Esophagus muscularis mucosa (tissue), 4 donors: ENCODE data around the gene RUNX3. TPM values are rescaled to one million over a fixed set of nuclear protein-coding genes. Genes with fewer than 3 reads are reported as not detected.

Source experiments
- DNase-seq: peaks from one replicate; pipeline ENCODE4 v3.0.0-alpha.2; 2017; ENCODE audit errors: extremely low spot score
- H3K27ac ChIP-seq, 4 donors: fragments of 200-600 bp; sonication (generic); replicated peaks in 1 of 4; 1 replicate in 3 of 4; 2 replicates in 1 of 4; pipeline ENCODE4 v1.5.1; 2016 to 2019; ENCODE audit warnings: mild to moderate bottlenecking in 1 of 4
- H3K27me3 ChIP-seq, 4 donors: fragments of 200-600 bp; sonication (generic); one replicate each; pipeline versions ENCODE4 v1.5.1 to v1.6.0; 2016 to 2019
- H3K36me3 ChIP-seq, 4 donors: fragments of 200-600 bp; sonication (generic); one replicate each; pipeline ENCODE4 v1.5.1; 2016 to 2019
- H3K4me1 ChIP-seq, 4 donors: fragments of 200-600 bp; sonication (generic); one replicate each; pipeline ENCODE4 v1.5.1; 2016 to 2019
- H3K4me3 ChIP-seq, 4 donors: fragments of 200-600 bp; sonication (generic); 1 replicate in 2 of 4; 2 replicates in 2 of 4; pipeline ENCODE4 v1.5.1; 2016 to 2019; ENCODE audit warnings: mild to moderate bottlenecking in 4 of 4, moderate library complexity in 1 of 4
- H3K9me3 ChIP-seq, 4 donors: fragments of 200-600 bp; sonication (generic); 1 replicate in 3 of 4; 2 replicates in 1 of 4; pipeline ENCODE4 v1.5.1; 2016 to 2019
- EP300 ChIP-seq: sonication (generic); formaldehyde crosslinking; IDR thresholded peaks from one replicate; pipeline ENCODE4 v1.6.1; 2017; ENCODE audit warnings: antibody characterized with exemption
- POLR2A ChIP-seq: fragments of 450-650 bp; IDR thresholded peaks from one replicate; pipeline ENCODE4 v1.6.1; 2017; ENCODE audit warnings: antibody characterized with exemption, moderate library complexity, mild to moderate bottlenecking, low read depth
- POLR2AphosphoS5 ChIP-seq, 2 donors: sonication (generic); formaldehyde crosslinking; IDR thresholded peaks; one replicate each; pipeline ENCODE4 v1.6.1; 2017; ENCODE audit warnings: antibody characterized with exemption in 2 of 2
- WGBS: methylation state at CpG from one replicate; pipeline ENCODE4 v1.1.5; 2018; 5-methylcytosine and 5-hydroxymethylcytosine counted together
- intact Hi-C: fragments of 100-400 bp; cut with DNase I; formaldehyde crosslinking; loops from one replicate; pipeline ENCODE4 v1.15.1; 2023
- total RNA-seq, 4 donors: library from RNA; depleted of rRNA; stranded (reverse); fragments of >200 nt; gene quantifications; one replicate each; pipeline versions ENCODE4 v1.1.0 to v1.2.1, GENCODE V29; 2016
- TF ChIP-seq, protein P1 (sequence below), 3 experiments: fragments of 200-600 bp in 2 of 3; fragments of 450-650 bp in 1 of 3; sonication (generic) in 2 of 3; IDR thresholded peaks; one replicate each; pipeline ENCODE4 v1.5.1; 2017 to 2019; ENCODE audit warnings: antibody characterized with exemption in 3 of 3, mild to moderate bottlenecking in 2 of 3, moderate library complexity in 1 of 3

The RUNX3 gene
- total RNA-seq, 4 donors from 2014 or later: 0.91 to 4.4 (median 2.3) TPM

DNA sequence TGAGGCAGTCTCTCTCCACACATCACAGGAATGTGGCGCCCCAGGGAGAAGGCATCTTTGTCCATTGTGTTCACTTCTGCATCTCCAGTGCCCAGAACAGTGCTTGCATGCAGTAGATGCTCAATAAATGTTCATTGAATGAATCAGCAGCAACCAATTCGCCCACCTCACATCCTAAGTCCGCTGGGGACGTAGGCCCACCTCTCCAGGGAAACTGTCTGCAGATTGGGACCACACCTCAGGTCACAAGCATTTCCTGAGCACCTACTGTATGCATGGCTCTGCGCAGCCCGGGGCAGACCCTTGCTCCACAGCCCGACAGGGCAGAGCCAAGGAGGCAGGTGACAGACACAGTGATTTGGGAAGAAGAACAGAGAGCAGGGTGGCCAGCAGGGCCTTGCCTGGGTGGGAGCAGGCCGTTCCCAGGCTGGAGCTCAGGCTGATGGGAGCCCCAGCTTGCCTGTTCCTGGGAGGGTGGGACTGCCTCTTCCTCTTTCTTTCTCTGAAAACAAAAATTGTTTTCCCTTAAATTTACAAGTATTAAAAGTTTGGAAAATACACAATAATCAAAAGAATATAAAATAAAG is 25.8 kb upstream of the RUNX3 start:
- 74% methylated on average over 5 of the region's 8 CpGs for WGBS
- no peaks in the 10 kb centered on the region for H3K36me3 ChIP-seq
- no peak for DNase-seq
- no peaks in the 10 kb centered on the region for H3K9me3 ChIP-seq
- H3K4me3 ChIP-seq: no peak overlapping the region
- H3K27me3 ChIP-seq: peaks cover 0 to 39% (median 0%) of the 10 kb centered on the region in 4 donors
- no peak overlapping the region for H3K27ac ChIP-seq
- no peaks in the 10 kb centered on the region for H3K4me1 ChIP-seq
- TF ChIP-seq, protein P1, sequence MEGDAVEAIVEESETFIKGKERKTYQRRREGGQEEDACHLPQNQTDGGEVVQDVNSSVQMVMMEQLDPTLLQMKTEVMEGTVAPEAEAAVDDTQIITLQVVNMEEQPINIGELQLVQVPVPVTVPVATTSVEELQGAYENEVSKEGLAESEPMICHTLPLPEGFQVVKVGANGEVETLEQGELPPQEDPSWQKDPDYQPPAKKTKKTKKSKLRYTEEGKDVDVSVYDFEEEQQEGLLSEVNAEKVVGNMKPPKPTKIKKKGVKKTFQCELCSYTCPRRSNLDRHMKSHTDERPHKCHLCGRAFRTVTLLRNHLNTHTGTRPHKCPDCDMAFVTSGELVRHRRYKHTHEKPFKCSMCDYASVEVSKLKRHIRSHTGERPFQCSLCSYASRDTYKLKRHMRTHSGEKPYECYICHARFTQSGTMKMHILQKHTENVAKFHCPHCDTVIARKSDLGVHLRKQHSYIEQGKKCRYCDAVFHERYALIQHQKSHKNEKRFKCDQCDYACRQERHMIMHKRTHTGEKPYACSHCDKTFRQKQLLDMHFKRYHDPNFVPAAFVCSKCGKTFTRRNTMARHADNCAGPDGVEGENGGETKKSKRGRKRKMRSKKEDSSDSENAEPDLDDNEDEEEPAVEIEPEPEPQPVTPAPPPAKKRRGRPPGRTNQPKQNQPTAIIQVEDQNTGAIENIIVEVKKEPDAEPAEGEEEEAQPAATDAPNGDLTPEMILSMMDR (IDR thresholded peaks at IDR 0.05): no peak
- TF ChIP-seq EP300: no peak
- no peak for TF ChIP-seq POLR2AphosphoS5 (IDR thresholded peaks at IDR 0.05)
- no peak for TF ChIP-seq POLR2A
- intact Hi-C loops: no loop called here

DNA sequence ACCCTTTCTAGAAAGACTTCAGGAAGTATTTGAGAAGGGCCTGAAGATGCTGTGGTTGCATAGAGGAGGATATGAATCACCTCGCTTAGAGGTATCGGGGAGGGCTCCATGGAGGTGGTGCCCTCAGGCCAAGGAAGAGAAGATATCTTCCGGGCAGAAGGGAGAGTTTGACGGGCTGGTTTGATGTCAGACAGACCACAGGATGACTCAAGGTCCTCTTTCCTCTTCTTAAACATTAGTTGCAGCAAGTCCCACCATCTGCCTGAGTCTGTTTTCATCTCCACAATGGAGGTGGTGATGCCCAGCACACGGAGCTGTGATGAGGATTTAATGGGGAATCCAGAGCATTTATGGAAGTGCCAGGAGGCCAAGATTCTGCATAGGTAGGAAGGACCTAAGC is 25.1 kb upstream of the RUNX3 start:
- Histone ChIP-seq H3K9me3 (no peaks in the 10 kb centered on the region), H3K4me1 (no peaks in the 10 kb centered on the region), H3K27me3 (peaks cover 0 to 32% (median 0%) of the 10 kb centered on the region in 4 donors), H3K36me3 (no peaks in the 10 kb centered on the region), H3K4me3 (no peak overlapping the region), H3K27ac (no peak overlapping the region)
- TF ChIP-seq, protein P1 (IDR thresholded peaks at IDR 0.05): no peak
- TF ChIP-seq POLR2A: no peak
- TF ChIP-seq EP300: no peak
- TF ChIP-seq POLR2AphosphoS5 (IDR thresholded peaks at IDR 0.05): no peak
- intact Hi-C loops: no loop called here
- no peak for DNase-seq
- WGBS: 69% methylated on average over 5 of the region's 5 CpGs

DNA sequence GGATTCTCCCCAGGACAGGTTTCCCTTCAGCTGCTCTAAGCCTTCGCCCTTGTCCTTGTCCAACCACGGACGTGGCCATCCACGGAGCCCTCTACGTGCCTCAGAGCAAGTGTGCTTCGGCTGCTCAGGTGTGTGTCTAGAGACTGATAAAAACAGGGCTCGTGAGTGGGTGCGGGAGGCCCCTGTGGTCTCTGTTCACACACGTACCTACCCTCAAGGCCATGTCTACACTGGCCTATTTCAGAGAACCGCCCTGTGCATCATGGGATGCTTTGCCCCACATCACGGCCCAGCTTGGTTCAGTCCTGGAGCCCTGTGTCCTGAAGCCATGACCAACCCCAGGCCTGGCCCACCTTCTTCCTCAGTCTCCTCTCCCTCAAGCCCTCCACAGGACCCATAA is 24.6 kb upstream of the RUNX3 start:
- no peaks in the 10 kb centered on the region for H3K4me1 ChIP-seq
- intact Hi-C loops: no loop called here
- H3K27ac ChIP-seq: no peak overlapping the region
- H3K4me3 ChIP-seq: no peak overlapping the region
- peaks cover 0 to 30% (median 0%) of the 10 kb centered on the region in 4 donors for H3K27me3 ChIP-seq
- H3K36me3 ChIP-seq: no peaks in the 10 kb centered on the region
- 95% methylated on average over 11 of the region's 11 CpGs for WGBS
- DNase-seq: no peak
- TF ChIP-seq EP300: no peak
- no peak for TF ChIP-seq POLR2A
- TF ChIP-seq POLR2AphosphoS5 (IDR thresholded peaks at IDR 0.05): no peak
- TF ChIP-seq, protein P1 (IDR thresholded peaks at IDR 0.05): no peak
- H3K9me3 ChIP-seq: no peaks in the 10 kb centered on the region

DNA sequence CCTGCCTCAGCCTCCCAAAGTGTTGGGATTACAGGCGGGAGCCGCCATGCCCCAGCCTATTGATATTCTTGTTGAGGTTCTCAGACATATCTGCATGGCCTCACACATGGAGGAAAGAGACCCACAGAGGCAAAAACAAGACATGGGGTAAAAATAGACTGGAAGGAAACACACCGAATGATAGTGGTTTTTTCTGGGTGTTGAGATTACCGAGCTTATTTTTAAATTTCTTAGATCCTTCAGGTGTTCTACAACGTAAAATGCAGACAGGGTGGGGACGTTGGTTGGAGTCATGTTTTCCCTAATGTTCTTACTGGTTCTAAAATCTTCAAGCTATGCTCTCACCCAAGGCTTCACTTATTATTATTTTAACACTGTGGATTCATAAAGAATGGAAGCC is 23.9 kb upstream of the RUNX3 start:
- H3K27me3 ChIP-seq: peaks cover 0 to 24% (median 0%) of the 10 kb centered on the region in 4 donors
- WGBS: 74% methylated on average over 6 of the region's 6 CpGs

More for the DNA sequence above, 23.9 kb upstream of the RUNX3 start:
- TF ChIP-seq POLR2AphosphoS5 (IDR thresholded peaks at IDR 0.05) (no peak), EP300 (no peak), POLR2A (no peak)
- TF ChIP-seq, protein P1 (IDR thresholded peaks at IDR 0.05): no peak
- no peak overlapping the region for H3K4me3 ChIP-seq
- H3K36me3 ChIP-seq: no peaks in the 10 kb centered on the region
- no peaks in the 10 kb centered on the region for H3K9me3 ChIP-seq
- intact Hi-C loops: no loop called here
- no peak overlapping the region for H3K27ac ChIP-seq
- no peak for DNase-seq
- H3K4me1 ChIP-seq: no peaks in the 10 kb centered on the region
